IMR-90 (cell line): Measurements from ENCODE around the gene IL11. TPM values are rescaled to one million over a fixed set of nuclear protein-coding genes. Genes with fewer than 3 reads are reported as not detected.

Experiments
- ATAC-seq: fragments of 200-7000 bp; cut with Tn5 transposase; 2 replicates; pipeline ENCODE4 v1.9.1; 2020; ENCODE audit warnings: low read depth, mild to moderate bottlenecking, moderate library complexity
- BruUV-seq: library from RNA; stranded (reverse); fragments of 400-500 nt; replicated peaks from 2 replicates; lab custom pipeline; 2021; lab: Mats Ljungman, UMichigan
- CTCF ChIA-PET: fragments of 300-600 bp; formaldehyde crosslinking; extraction: SDS; loops from one replicate; lab custom pipeline; 2021; ENCODE audit warnings: antibody characterized with exemption; lab: Yijun Ruan, JAX
- POLR2A ChIA-PET: fragments of 300-600 bp; sonication (Branson Sonifier 250); formaldehyde crosslinking; loops from one replicate; lab custom pipeline; 2022; ENCODE audit warnings: antibody characterized with exemption; ENCODE audit not compliant: unreplicated experiment; lab: Charles Lee
- DNase-seq: peaks from one replicate; pipeline ENCODE4 v3.0.0; 2013
- H2AFZ ChIP-seq: replicated peaks from 2 replicates; pipeline ENCODE3; 2013; ENCODE audit warnings: low read length, mild to moderate bottlenecking; ENCODE audit not compliant: poor library complexity
- H2AK5ac ChIP-seq: 2 replicates; pipeline ENCODE4 v1.6.1; 2013; ENCODE audit warnings: low read depth, low read length, inconsistent platforms
- H2AK9ac ChIP-seq: replicated peaks from 2 replicates; pipeline ENCODE3; 2013; ENCODE audit warnings: mild to moderate bottlenecking, low read depth, low read length, moderate library complexity; ENCODE audit not compliant: poor library complexity
- H2BK120ac ChIP-seq: 2 replicates; pipeline ENCODE4 v1.6.1; 2013; ENCODE audit warnings: low read depth, low read length, inconsistent platforms
- H2BK15ac ChIP-seq: 3 replicates; pipeline ENCODE4 v1.6.1; 2013; ENCODE audit warnings: low read depth, low read length, inconsistent platforms
- H2BK20ac ChIP-seq: 2 replicates; pipeline ENCODE4 v1.6.1; 2013; ENCODE audit warnings: low read depth, mild to moderate bottlenecking, inconsistent platforms, low read length, moderate library complexity
- H2BK5ac ChIP-seq: 2 replicates; pipeline ENCODE4 v1.6.1; 2013; ENCODE audit warnings: mild to moderate bottlenecking, low read depth, low read length, inconsistent platforms; ENCODE audit not compliant: poor library complexity, severe bottlenecking
- H3K14ac ChIP-seq: replicated peaks from 2 replicates; pipeline ENCODE4 v1.6.1; 2013; ENCODE audit warnings: low read depth, low read length, inconsistent platforms
- H3K18ac ChIP-seq: 2 replicates; pipeline ENCODE4 v1.6.1; 2013; ENCODE audit warnings: low read depth, low read length, control low read depth
- H3K23ac ChIP-seq: 2 replicates; pipeline ENCODE4 v1.6.1; 2013; ENCODE audit warnings: low read depth, low read length, inconsistent platforms
- H3K27ac ChIP-seq: 2 replicates; pipeline ENCODE4 v1.5.1; 2013; ENCODE audit warnings: mild to moderate bottlenecking, control low read depth, low read length; ENCODE audit not compliant: insufficient read depth
- H3K27me3 ChIP-seq: 2 replicates; pipeline ENCODE4 v1.6.1; 2013; ENCODE audit warnings: low read length; ENCODE audit not compliant: control insufficient read depth, insufficient read depth
- H3K36me3 ChIP-seq: 2 replicates; pipeline ENCODE4 v1.6.1; 2013; ENCODE audit warnings: low read length, mixed read lengths; ENCODE audit not compliant: control insufficient read depth, insufficient read depth
- H3K4ac ChIP-seq: 2 replicates; pipeline ENCODE4 v1.6.1; 2013; ENCODE audit warnings: low read depth, low read length, inconsistent platforms
- H3K4me1 ChIP-seq: 2 replicates; pipeline ENCODE4 v1.6.1; 2013; ENCODE audit warnings: low read length, mixed read lengths; ENCODE audit not compliant: control insufficient read depth, insufficient read depth
- H3K4me2 ChIP-seq: 2 replicates; pipeline ENCODE4 v1.6.1; 2013; ENCODE audit warnings: low read depth, mild to moderate bottlenecking, control low read depth, low read length, moderate library complexity
- H3K4me3 ChIP-seq: 2 replicates; pipeline ENCODE4 v1.5.1; 2013; ENCODE audit warnings: low read depth, mild to moderate bottlenecking, control low read depth, low read length, moderate library complexity; ENCODE audit not compliant: insufficient read depth
- H3K56ac ChIP-seq: 2 replicates; pipeline ENCODE4 v1.6.1; 2013; ENCODE audit warnings: low read length, inconsistent platforms; ENCODE audit not compliant: insufficient read depth; ENCODE audit errors: extremely low read depth
- H3K79me1 ChIP-seq, 2 experiments: 2 replicates each; pipeline ENCODE4 v1.6.1; 2013; ENCODE audit warnings: low read length in 2 of 2, inconsistent platforms in 1 of 2, low read depth in 1 of 2
- H3K9ac ChIP-seq: 2 replicates; pipeline ENCODE4 v1.6.1; 2013; ENCODE audit warnings: low read depth, low read length, control low read depth
- H3K9me1 ChIP-seq: 2 replicates; pipeline ENCODE4 v1.6.1; 2013; ENCODE audit warnings: low read length, inconsistent platforms; ENCODE audit not compliant: insufficient read depth
- H3K9me3 ChIP-seq: 2 replicates; pipeline ENCODE4 v1.6.1; 2013; ENCODE audit warnings: low read length; ENCODE audit not compliant: control insufficient read depth, insufficient read depth
- H4K20me1 ChIP-seq: 2 replicates; pipeline ENCODE4 v1.6.1; 2013; ENCODE audit warnings: low read length, inconsistent platforms; ENCODE audit not compliant: insufficient read depth
- H4K5ac ChIP-seq: 2 replicates; pipeline ENCODE4 v1.6.1; 2013; ENCODE audit warnings: mild to moderate bottlenecking, low read depth, low read length, control low read depth
- H4K8ac ChIP-seq, 2 experiments: 2 replicates each; pipeline ENCODE4 v1.6.1; 2013; ENCODE audit warnings: low read depth in 2 of 2, low read length in 2 of 2, control low read depth in 1 of 2, inconsistent platforms in 1 of 2
- H4K91ac ChIP-seq: 2 replicates; pipeline ENCODE4 v1.6.1; 2013; ENCODE audit warnings: low read depth, low read length, inconsistent platforms; ENCODE audit not compliant: insufficient read depth
- CEBPB ChIP-seq: IDR thresholded peaks from 2 replicates; pipeline ENCODE4 v1.6.1; 2012; ENCODE audit warnings: low read depth, low read length, improper control_type of control experiment
- POLR2A ChIP-seq: IDR thresholded peaks from 2 replicates; pipeline ENCODE4 v1.6.1; 2012; ENCODE audit warnings: mild to moderate bottlenecking, low read depth, low read length
- SMC3 ChIP-seq: fragments of 150-350 bp; IDR thresholded peaks from 2 replicates; pipeline ENCODE4 v1.6.1; 2016; ENCODE audit warnings: low read depth, mild to moderate bottlenecking, antibody characterized with exemption, low read length, moderate library complexity
- USF2 ChIP-seq: fragments of 150-350 bp; IDR thresholded peaks from 2 replicates; pipeline ENCODE4 v1.6.1; 2017; ENCODE audit warnings: mild to moderate bottlenecking, antibody characterized with exemption, low read length, low read depth
- whole genome bisulfite sequencing, 2 experiments: methylation state at CpG; one replicate each; pipeline versions ENCODE4 v1.1.5 to v1.1.7; 2013; ENCODE audit warnings: missing lambda C conversion rate in 2 of 2; ENCODE audit not compliant: insufficient read length in 1 of 2; ENCODE audit errors: extremely low coverage in 2 of 2; 5-methylcytosine and 5-hydroxymethylcytosine counted together
- dilution Hi-C: fragments of 300-500 bp; cut with HindIII; formaldehyde crosslinking; loops from one replicate; pipeline ENCODE4 v1.14.3; 2018; ENCODE audit warnings: low sequenced_read_pairs; ENCODE audit not compliant: unreplicated experiment
- in situ Hi-C: fragments of 300-500 bp; cut with MboI; formaldehyde crosslinking; loops from 3 replicates; pipeline ENCODE4 v1.14.3; 2019; ENCODE audit warnings: low sequenced_read_pairs, inconsistent platforms, mixed read lengths
- intact Hi-C: fragments of 100-400 bp; cut with micrococcal nuclease; formaldehyde crosslinking; loops from 2 replicates; pipeline ENCODE4 v1.10.0; 2022
- polyA plus RNA-seq, 3 experiments: library from polyadenylated mRNA; depleted of rRNA; stranded (reverse); fragments of >200 nt; gene quantifications; 2 replicates each; pipeline ENCODE4 v1.2.3, GENCODE V29; 2012; ENCODE audit warnings: low replicate concordance in 1 of 3
- total RNA-seq: library from RNA; depleted of rRNA; stranded (reverse); fragments of >200 nt; gene quantifications from 2 replicates; pipeline ENCODE4 v1.2.3, GENCODE V29; 2012

IL11 gene
- total and polyA plus RNA-seq, 2 of the 4 experiments (the other 2 are of a cell fraction), result 14.3 to 33.6 TPM

- ATAC-seq (no peak), DNase-seq (no peak)
- Histone ChIP-seq H3K9me3 (no peaks in the 10 kb centered on the region), H3K23ac (no peak overlapping the region), H3K14ac (no peak overlapping the region), H3K4me3 (no peak overlapping the region), H3K79me1 (no peaks in the 10 kb centered on the region), H3K9me1 (no peaks in the 10 kb centered on the region), H3K18ac (no peak overlapping the region), H4K8ac (no peak overlapping the region), H4K91ac (no peak overlapping the region), H4K20me1 (no peaks in the 10 kb centered on the region), H4K5ac (no peak overlapping the region), H2BK120ac (no peak overlapping the region), H3K9ac (no peak overlapping the region), H2AK5ac (no peak overlapping the region), H3K27ac (no peak overlapping the region), H3K27me3 (peaks cover 18% of the 10 kb centered on the region), H2BK5ac (no peak overlapping the region), H2BK20ac (no peak overlapping the region), H3K56ac (no peak overlapping the region), H3K4me1 (no peaks in the 10 kb centered on the region; the same call in 1 of the 2 replicates), H2BK15ac (no peak overlapping the region), H3K36me3 (no peaks in the 10 kb centered on the region), H3K4ac (no peak overlapping the region), H3K4me2 (no peak overlapping the region), H2AFZ (no peak overlapping the region), H2AK9ac (no peak overlapping the region)
- 64% methylated on average over 7 of the region's 12 CpGs; no CpG with 5 or more reads in 1 of the 2 experiments for WGBS, 2 experiments
- no TSS peak for BruUV-seq
- POLR2A ChIA-PET, result no interaction called here
- TF ChIP-seq POLR2A, result no peak
- no peak for TF ChIP-seq USF2
- TF ChIP-seq SMC3, result no peak
- no peak for TF ChIP-seq CEBPB
- in situ Hi-C loops (no loop called here), intact Hi-C loops (no loop called here), dilution Hi-C loops (no loop called here)
- CTCF ChIA-PET, result no interaction called here
Observed at GRCh38 chr19:55322204-55322885, 47.9 kb downstream of the IL11 start.
